Measurements from ENCODE around the gene NKTR. TPM values are rescaled to one million over a fixed set of nuclear protein-coding genes. Genes with fewer than 3 reads are reported as not detected.

Gene NKTR
- total and polyA plus RNA-seq, 5 donors: 22.6 to 35.8 (median 28.3) TPM

GRCh38 chr3:42662813-42663535 is 62.5 kb downstream of the NKTR start:
- DNase-seq (peak in 1 of 3 donors; percentile 56), ATAC-seq (no peak)
- 86% methylated on average over 12 of the region's 12 CpGs for WGBS
- Histone ChIP-seq H3K27me3 (ENCODE audit: control insufficient read depth, insufficient read depth) (no peaks in the 10 kb centered on the region), H3K4me3 (ENCODE audit: low read length) (no peak overlapping the region), H3K27ac (ENCODE audit: low read length) (no peak overlapping the region), H3K4me1 (ENCODE audit: control insufficient read depth, insufficient read depth, low read length) (peaks cover 5% of the 10 kb centered on the region), H3K9me3 (ENCODE audit: control insufficient read depth, low read length) (no peaks in the 10 kb centered on the region)
- intact Hi-C loops (cut with DNase I): loop anchor here in 1 of 4 donors (5.0 kb wide), 1 partner anchor 84 kb away; no protein-coding TSS in a partner anchor

GRCh38 chr3:42663581-42664437 is 63.3 kb downstream of the NKTR start:
- ATAC-seq (no peak), DNase-seq (peak in 2 of 3 donors; percentile 64 to 65)
- Histone ChIP-seq H3K9me3 (ENCODE audit: control insufficient read depth, low read length) (no peaks in the 10 kb centered on the region), H3K4me3 (ENCODE audit: low read length) (no peak overlapping the region), H3K4me1 (ENCODE audit: control insufficient read depth, insufficient read depth, low read length) (peaks cover 5% of the 10 kb centered on the region), H3K27ac (ENCODE audit: low read length) (no peak overlapping the region), H3K27me3 (ENCODE audit: control insufficient read depth, insufficient read depth) (no peaks in the 10 kb centered on the region)
- intact Hi-C loops (cut with DNase I): loop anchor here in 1 of 4 donors (5.0 kb wide), 1 partner anchor 83 kb away; no protein-coding TSS in a partner anchor
- WGBS: 87% methylated on average over 38 of the region's 38 CpGs

- intact Hi-C loops (cut with DNase I): loop anchor here in 1 of 4 donors (5.0 kb wide), 1 partner anchor 83 kb away; no protein-coding TSS in a partner anchor
- 84% methylated on average over 19 of the region's 19 CpGs for WGBS
- H3K9me3 ChIP-seq (ENCODE audit: control insufficient read depth, low read length): no peaks in the 10 kb centered on the region
- H3K4me1 ChIP-seq (ENCODE audit: control insufficient read depth, insufficient read depth, low read length): peaks cover 5% of the 10 kb centered on the region
- DNase-seq: no peak
- no peaks in the 10 kb centered on the region for H3K27me3 ChIP-seq (ENCODE audit: control insufficient read depth, insufficient read depth)
- H3K4me3 ChIP-seq (ENCODE audit: low read length): no peak overlapping the region
- no peak for ATAC-seq
- H3K27ac ChIP-seq (ENCODE audit: low read length): no peak overlapping the region
Observed at GRCh38 chr3:42664438-42664803, 63.9 kb downstream of the NKTR start.

GRCh38 chr3:42665050-42665878 is 64.8 kb downstream of the NKTR start:
- Histone ChIP-seq H3K27ac (ENCODE audit: low read length) (peak overlapping the region; percentile 19), H3K4me1 (ENCODE audit: control insufficient read depth, insufficient read depth, low read length) (peaks cover 5% of the 10 kb centered on the region), H3K4me3 (ENCODE audit: low read length) (no peak overlapping the region), H3K9me3 (ENCODE audit: control insufficient read depth, low read length) (no peaks in the 10 kb centered on the region), H3K27me3 (ENCODE audit: control insufficient read depth, insufficient read depth) (no peaks in the 10 kb centered on the region)
- intact Hi-C loops (cut with DNase I): no loop called here
- DNase-seq: peak in 1 of 3 donors; percentile 62
- WGBS: 83% methylated on average over 15 of the region's 15 CpGs
- ATAC-seq: no peak

- WGBS: 56% methylated on average over 8 of the region's 8 CpGs
- DNase-seq (peak in 1 of 3 donors; percentile 30), ATAC-seq (no peak)
- no peak overlapping the region for H3K4me3 ChIP-seq (ENCODE audit: low read length)
- intact Hi-C loops (cut with DNase I): no loop called here
- H3K27ac ChIP-seq (ENCODE audit: low read length): peak overlapping the region; percentile 84
- H3K27me3 ChIP-seq (ENCODE audit: control insufficient read depth, insufficient read depth): no peaks in the 10 kb centered on the region
- no peaks in the 10 kb centered on the region for H3K9me3 ChIP-seq (ENCODE audit: control insufficient read depth, low read length)
- peaks cover 5% of the 10 kb centered on the region for H3K4me1 ChIP-seq (ENCODE audit: control insufficient read depth, insufficient read depth, low read length)
Observed at GRCh38 chr3:42666022-42666421, 65.5 kb downstream of the NKTR start.

- H3K4me3 ChIP-seq (ENCODE audit: low read length): no peak overlapping the region
- intact Hi-C loops (cut with DNase I): no loop called here
- WGBS: 52% methylated on average over 4 of the region's 4 CpGs
- no peaks in the 10 kb centered on the region for H3K27me3 ChIP-seq (ENCODE audit: control insufficient read depth, insufficient read depth)
- peak overlapping the region; percentile 84 for H3K27ac ChIP-seq (ENCODE audit: low read length)
- H3K4me1 ChIP-seq (ENCODE audit: control insufficient read depth, insufficient read depth, low read length): peaks cover 5% of the 10 kb centered on the region
- ATAC-seq (peak; percentile 25 to 26), DNase-seq (peak; percentile 36 to 65 (median 57))
- H3K9me3 ChIP-seq (ENCODE audit: control insufficient read depth, low read length): no peaks in the 10 kb centered on the region
Observed at GRCh38 chr3:42666577-42666998, 66.1 kb downstream of the NKTR start.

GRCh38 chr3:42667096-42667522 is 66.6 kb downstream of the NKTR start:
- DNase-seq (peak; percentile 37 to 70 (median 61)), ATAC-seq (peak; percentile 4 to 10)
- no peaks in the 10 kb centered on the region for H3K9me3 ChIP-seq (ENCODE audit: control insufficient read depth, low read length)
- intact Hi-C loops (cut with DNase I): no loop called here
- 48% methylated on average over 7 of the region's 7 CpGs for WGBS
- H3K27me3 ChIP-seq (ENCODE audit: control insufficient read depth, insufficient read depth): no peaks in the 10 kb centered on the region
- no peak overlapping the region for H3K4me3 ChIP-seq (ENCODE audit: low read length)
- H3K4me1 ChIP-seq (ENCODE audit: control insufficient read depth, insufficient read depth, low read length): peaks cover 5% of the 10 kb centered on the region
- H3K27ac ChIP-seq (ENCODE audit: low read length): peak overlapping the region; percentile 84

GRCh38 chr3:42667523-42668412 is 67.3 kb downstream of the NKTR start:
- ATAC-seq (peak; percentile 3 to 4), DNase-seq (peak; percentile 22 to 62 (median 48))
- H3K4me3 ChIP-seq (ENCODE audit: low read length): no peak overlapping the region
- H3K27me3 ChIP-seq (ENCODE audit: control insufficient read depth, insufficient read depth): no peaks in the 10 kb centered on the region
- 36% methylated on average over 8 of the region's 8 CpGs for WGBS
- peaks cover 5% of the 10 kb centered on the region for H3K4me1 ChIP-seq (ENCODE audit: control insufficient read depth, insufficient read depth, low read length)
- intact Hi-C loops (cut with DNase I): no loop called here
- H3K27ac ChIP-seq (ENCODE audit: low read length): peak overlapping the region; percentile 5
- no peaks in the 10 kb centered on the region for H3K9me3 ChIP-seq (ENCODE audit: control insufficient read depth, low read length)

- H3K4me3 ChIP-seq (ENCODE audit: low read length): no peak overlapping the region
- no peaks in the 10 kb centered on the region for H3K27me3 ChIP-seq (ENCODE audit: control insufficient read depth, insufficient read depth)
- DNase-seq: peak in 1 of 3 donors; percentile 7
- H3K4me1 ChIP-seq (ENCODE audit: control insufficient read depth, insufficient read depth, low read length): peaks cover 5% of the 10 kb centered on the region
- H3K27ac ChIP-seq (ENCODE audit: low read length): no peak overlapping the region
- 90% methylated on average over 2 of the region's 2 CpGs for WGBS
- no peak for ATAC-seq
- intact Hi-C loops (cut with DNase I): no loop called here
- H3K9me3 ChIP-seq (ENCODE audit: control insufficient read depth, low read length): no peaks in the 10 kb centered on the region
Observed at GRCh38 chr3:42668413-42668760, 67.9 kb downstream of the NKTR start.

GRCh38 chr3:42668793-42669217 is 68.3 kb downstream of the NKTR start:
- 62% methylated on average over 4 of the region's 4 CpGs for whole genome bisulfite sequencing
- H3K9me3 ChIP-seq (ENCODE audit: control insufficient read depth, low read length): no peaks in the 10 kb centered on the region
- peak in 1 of 3 donors; percentile 14 for DNase-seq
- ATAC-seq: no peak
- no peak overlapping the region for H3K4me3 ChIP-seq (ENCODE audit: low read length)
- intact Hi-C loops (cut with DNase I): no loop called here
- no peak overlapping the region for H3K27ac ChIP-seq (ENCODE audit: low read length)
- H3K27me3 ChIP-seq (ENCODE audit: control insufficient read depth, insufficient read depth): no peaks in the 10 kb centered on the region
- H3K4me1 ChIP-seq (ENCODE audit: control insufficient read depth, insufficient read depth, low read length): peaks cover 5% of the 10 kb centered on the region

All from right cardiac atrium (tissue), 5 donors.